Brain microvascular endothelial cell (primary cell): ENCODE results near the gene U2AF1L4.

Source experiments
- DNase-seq: peaks from one replicate; pipeline ENCODE4 v3.0.0-alpha.2; 2020
- H3K27ac ChIP-seq: fragments of 250-450 bp; sonication (Bioruptor Pico); 2 replicates; pipeline ENCODE4 v1.5.1; 2020; ENCODE audit warnings: mild to moderate bottlenecking, moderate library complexity
- H3K27me3 ChIP-seq: fragments of 250-450 bp; sonication (Bioruptor Pico); replicated peaks from 2 replicates; pipeline ENCODE4 v1.5.1; 2020; ENCODE audit warnings: mild to moderate bottlenecking
- H3K36me3 ChIP-seq: fragments of 250-450 bp; sonication (Bioruptor Pico); replicated peaks from 2 replicates; pipeline ENCODE4 v1.5.1; 2020; ENCODE audit warnings: mild to moderate bottlenecking
- H3K4me3 ChIP-seq: 2 replicates; pipeline ENCODE4 v1.5.1; 2011; ENCODE audit warnings: low read depth, mild to moderate bottlenecking, control low read depth, low read length, moderate library complexity
- CTCF ChIP-seq: IDR thresholded peaks from 2 replicates; pipeline ENCODE4 v1.5.1; 2011; ENCODE audit warnings: low read depth, mild to moderate bottlenecking, moderate library complexity, low read length, control low read depth, inconsistent platforms; ENCODE audit errors: missing control alignments
- in situ Hi-C: cut with HindIII; loops from 2 replicates; pipeline ENCODE4 v1.10.0; 2017; ENCODE audit warnings: low sequenced_read_pairs, low pct_ligation_motif_present

The U2AF1L4 gene

GRCh38 chr19:35734273-35734672, 10.9 kb downstream of the U2AF1L4 start:
- no peaks in the 10 kb centered on the region for H3K27me3 ChIP-seq
- peaks cover 73% of the 10 kb centered on the region for H3K36me3 ChIP-seq
- H3K27ac ChIP-seq: no peak overlapping the region
- in situ Hi-C loops: no loop called here
- no peak for DNase-seq
- TF ChIP-seq CTCF: no peak
- H3K4me3 ChIP-seq: no peak overlapping the region

GRCh38 chr19:35733180-35734125, 11.8 kb downstream of the U2AF1L4 start:
- DNase-seq: no peak
- H3K27ac ChIP-seq: no peak overlapping the region
- in situ Hi-C loops: no loop called here
- no peaks in the 10 kb centered on the region for H3K27me3 ChIP-seq
- H3K4me3 ChIP-seq: no peak overlapping the region
- no peak for TF ChIP-seq CTCF
- peaks cover 78% of the 10 kb centered on the region for H3K36me3 ChIP-seq

- in situ Hi-C loops: no loop called here
- DNase-seq: no peak
- no peak overlapping the region for H3K27ac ChIP-seq
- no peaks in the 10 kb centered on the region for H3K27me3 ChIP-seq
- H3K4me3 ChIP-seq: no peak overlapping the region
- TF ChIP-seq CTCF: no peak
- peaks cover 78% of the 10 kb centered on the region for H3K36me3 ChIP-seq
Observed at GRCh38 chr19:35732540-35733179, 12.6 kb downstream of the U2AF1L4 start.

GRCh38 chr19:35731779-35732405, 13.3 kb downstream of the U2AF1L4 start:
- H3K27me3 ChIP-seq: no peaks in the 10 kb centered on the region
- peaks cover 81% of the 10 kb centered on the region for H3K36me3 ChIP-seq
- no peak overlapping the region for H3K4me3 ChIP-seq
- DNase-seq: no peak
- no peak for TF ChIP-seq CTCF
- no peak overlapping the region for H3K27ac ChIP-seq
- in situ Hi-C loops: no loop called here

GRCh38 chr19:35731353-35731752, 13.9 kb downstream of the U2AF1L4 start:
- Histone ChIP-seq H3K27me3 (no peaks in the 10 kb centered on the region), H3K27ac (no peak overlapping the region), H3K36me3 (peaks cover 78% of the 10 kb centered on the region), H3K4me3 (no peak overlapping the region)
- in situ Hi-C loops: no loop called here
- no peak for DNase-seq
- no peak for TF ChIP-seq CTCF
